GM18861 (cell line): Measurements from ENCODE around the gene MRC2.
"Not testable (repeated sequence)": the region's sequence is repeated elsewhere in the genome, so short reads cannot be mapped to it uniquely, and the experiment has no call there.

Source experiments
- ATAC-seq: cut with Tn5 transposase; IDR thresholded peaks from one replicate; pipeline ENCODE4 v1.9.1; 2021; ENCODE audit not compliant: unreplicated experiment

The MRC2 gene

DNA sequence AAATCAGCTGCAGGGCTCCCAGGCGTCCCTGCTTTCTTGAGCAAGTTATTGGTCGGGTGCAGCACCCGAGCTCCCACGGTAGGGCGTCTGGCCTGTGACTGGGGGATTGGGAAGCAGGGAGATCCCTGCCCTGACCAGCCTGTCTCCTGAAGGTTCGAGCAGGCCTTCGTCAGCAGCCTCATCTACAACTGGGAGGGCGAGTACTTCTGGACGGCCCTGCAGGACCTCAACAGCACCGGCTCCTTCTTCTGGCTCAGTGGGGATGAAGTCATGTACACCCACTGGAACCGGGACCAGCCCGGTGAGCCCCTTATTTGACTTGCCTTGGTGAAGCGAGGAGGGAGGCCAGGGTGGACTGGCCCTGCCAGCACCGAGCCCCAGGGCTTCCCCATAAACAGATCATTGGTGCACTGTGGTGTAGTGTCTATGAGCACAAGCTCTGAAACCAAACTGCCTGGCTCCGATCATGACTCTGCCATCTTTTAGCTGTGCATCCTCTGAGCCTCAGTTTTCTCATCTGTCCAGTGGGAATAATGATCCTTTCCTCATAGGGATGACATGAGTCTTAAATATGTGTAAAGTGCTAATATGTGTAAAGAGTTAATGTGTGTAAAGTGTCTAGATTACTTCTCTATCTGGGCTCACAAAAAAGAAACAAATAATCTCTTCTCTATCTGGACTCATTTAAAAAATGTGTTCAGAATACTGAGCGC is 48.9 kb downstream of the MRC2 start:
- no peak for ATAC-seq

DNA sequence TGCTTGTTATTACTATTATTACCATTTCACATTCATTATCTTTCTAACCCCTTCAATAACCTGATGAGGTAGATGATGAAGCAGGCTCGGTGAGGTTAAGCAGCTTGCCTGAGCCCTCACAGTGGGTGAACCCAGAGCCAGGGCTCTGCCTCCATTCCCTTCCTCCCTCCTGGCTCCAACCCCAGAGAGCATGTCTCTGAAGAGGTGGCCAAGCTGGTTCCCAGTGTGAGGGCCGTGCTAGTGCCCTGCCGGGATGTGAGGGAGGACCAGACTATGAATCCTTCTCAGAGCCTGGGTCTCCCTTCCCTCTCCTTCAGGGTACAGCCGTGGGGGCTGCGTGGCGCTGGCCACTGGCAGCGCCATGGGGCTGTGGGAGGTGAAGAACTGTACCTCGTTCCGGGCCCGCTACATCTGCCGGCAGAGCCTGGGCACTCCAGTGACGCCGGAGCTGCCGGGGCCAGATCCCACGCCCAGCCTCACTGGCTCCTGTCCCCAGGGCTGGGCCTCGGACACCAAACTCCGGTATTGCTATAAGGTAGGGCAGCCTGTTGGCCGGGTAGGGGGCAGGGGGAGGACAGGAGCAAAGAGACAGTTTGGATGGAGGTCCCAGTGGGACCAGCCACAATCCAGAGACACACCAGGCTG is 49.6 kb downstream of the MRC2 start:
- no peak for ATAC-seq

DNA sequence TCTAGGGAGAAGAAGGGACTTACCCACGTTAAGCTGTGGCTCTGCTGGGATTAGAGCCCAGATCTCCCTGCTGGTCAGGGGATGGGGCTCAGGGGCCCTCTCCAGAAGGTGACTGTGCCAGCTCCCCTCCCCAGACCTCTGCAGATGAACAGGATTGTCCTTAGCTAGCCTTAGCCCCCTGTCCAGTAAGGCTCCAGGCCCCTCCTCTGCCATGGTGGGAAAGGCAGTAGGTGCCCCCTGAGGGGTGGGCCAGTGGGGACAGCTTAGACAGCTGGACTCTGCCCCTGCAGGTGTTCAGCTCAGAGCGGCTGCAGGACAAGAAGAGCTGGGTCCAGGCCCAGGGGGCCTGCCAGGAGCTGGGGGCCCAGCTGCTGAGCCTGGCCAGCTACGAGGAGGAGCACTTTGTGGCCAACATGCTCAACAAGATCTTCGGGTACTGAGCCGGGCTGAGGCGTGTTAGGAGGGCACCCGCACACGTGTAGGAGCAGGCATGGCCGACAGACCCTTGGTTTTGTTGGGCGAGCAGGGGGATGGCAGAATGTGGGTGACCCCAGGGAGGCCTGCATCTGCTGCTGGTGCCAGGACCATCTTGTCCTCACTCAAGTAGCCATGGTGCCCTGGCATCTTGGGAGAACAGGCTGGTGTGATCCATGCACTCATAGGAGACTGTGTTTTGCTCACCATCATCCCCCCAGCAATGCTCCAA is 50.9 kb downstream of the MRC2 start:
- ATAC-seq, result no peak

DNA sequence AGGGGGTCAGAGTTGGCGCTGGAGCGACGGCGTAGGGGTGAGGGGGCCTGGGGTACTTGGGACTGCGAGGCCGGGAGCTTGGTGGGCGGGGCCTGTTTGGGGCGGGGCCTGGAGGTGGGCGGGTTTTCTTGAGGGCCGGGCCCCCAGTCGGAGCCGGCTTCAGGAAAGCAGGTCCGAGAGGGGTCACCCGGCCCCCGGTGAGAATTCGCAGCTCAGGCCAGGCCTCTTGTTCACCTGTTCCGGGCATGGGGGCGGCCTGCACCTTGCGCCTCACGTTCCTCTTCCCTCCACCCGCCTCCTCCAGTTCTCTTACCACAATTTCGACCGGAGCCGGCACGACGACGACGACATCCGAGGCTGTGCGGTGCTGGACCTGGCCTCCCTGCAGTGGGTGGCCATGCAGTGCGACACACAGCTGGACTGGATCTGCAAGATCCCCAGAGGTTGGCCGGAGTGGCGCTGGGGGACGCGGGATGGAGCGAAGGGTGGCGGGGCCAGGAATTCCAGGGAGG is 52.5 kb downstream of the MRC2 start:
- no peak for ATAC-seq

DNA sequence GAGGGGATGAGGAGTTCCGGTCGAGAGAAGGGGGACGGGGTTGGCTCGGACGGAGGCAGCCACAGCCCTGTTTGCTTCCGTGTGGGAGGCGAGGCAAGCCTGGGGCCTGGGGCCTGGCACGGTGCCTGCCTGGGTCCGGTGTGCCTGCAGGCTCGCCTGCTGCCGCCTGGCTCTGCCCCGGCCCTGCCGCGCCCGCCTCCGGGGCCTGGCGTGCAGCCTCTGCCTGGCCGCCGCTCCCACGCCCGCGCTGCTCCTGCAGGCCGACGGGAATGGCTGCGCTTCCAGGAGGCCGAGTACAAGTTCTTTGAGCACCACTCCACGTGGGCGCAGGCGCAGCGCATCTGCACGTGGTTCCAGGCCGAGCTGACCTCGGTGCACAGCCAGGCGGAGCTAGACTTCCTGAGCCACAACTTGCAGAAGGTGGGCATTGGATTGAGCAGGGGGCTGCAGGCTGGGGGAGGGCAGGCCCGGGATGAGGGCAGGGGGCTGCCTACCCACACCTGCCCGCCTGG is 53.1 kb downstream of the MRC2 start:
- ATAC-seq, result no peak

DNA sequence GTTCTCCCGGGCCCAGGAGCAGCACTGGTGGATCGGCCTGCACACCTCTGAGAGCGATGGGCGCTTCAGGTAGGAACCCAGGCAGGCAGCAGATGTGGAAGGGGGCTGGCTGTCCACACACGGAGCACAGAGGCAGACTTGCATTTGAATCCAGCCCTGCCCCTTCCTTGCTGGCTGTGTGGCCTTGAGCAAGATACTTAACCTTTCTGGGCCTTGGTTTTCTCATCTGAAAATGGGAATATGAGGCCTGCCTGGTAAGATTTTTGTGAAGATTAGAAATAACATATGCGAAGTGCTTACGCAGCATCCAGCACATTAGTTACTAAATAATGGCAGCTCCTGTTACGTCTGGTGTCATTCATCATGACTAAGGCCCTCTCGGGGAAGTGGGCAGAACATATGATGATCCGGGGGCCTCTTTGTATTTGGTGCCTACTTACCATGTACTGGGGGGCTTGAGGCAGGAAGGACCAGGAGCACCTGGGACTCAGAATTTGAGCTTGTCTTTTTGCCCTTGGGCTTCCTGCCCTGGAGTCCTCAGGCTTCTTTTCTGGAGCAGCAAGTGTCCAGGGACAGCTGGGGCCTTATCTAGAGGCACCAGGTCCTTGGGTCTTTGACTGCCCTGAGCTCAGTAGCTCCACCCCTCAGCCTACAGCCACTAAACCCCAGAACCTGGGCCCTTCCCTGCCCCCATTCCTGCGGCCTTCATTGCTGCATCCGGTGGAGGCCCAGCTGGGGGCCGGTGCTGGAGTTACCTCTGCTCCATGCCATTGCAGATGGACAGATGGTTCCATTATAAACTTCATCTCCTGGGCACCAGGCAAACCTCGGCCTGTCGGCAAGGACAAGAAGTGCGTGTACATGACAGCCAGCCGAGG is 53.8 kb downstream of the MRC2 start:
- no peak for ATAC-seq

DNA sequence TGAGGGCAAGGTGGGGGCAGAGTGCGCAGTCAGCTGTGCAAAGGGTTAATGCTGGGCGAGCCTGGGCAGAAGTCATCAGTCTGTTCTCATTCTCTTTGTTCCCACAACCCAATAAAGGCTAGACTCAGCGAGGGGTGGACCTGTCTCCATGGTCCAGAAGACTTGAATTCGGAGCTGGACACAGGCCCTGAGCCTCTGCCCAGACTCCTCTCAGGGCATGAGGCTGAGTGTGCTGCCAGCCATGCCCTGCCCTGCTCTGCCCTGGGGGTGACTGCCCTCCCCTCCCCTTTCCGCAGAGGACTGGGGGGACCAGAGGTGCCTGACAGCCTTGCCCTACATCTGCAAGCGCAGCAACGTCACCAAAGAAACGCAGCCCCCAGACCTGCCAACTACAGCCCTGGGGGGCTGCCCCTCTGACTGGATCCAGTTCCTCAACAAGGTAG is 54.5 kb downstream of the MRC2 start:
- ATAC-seq, result no peak

DNA sequence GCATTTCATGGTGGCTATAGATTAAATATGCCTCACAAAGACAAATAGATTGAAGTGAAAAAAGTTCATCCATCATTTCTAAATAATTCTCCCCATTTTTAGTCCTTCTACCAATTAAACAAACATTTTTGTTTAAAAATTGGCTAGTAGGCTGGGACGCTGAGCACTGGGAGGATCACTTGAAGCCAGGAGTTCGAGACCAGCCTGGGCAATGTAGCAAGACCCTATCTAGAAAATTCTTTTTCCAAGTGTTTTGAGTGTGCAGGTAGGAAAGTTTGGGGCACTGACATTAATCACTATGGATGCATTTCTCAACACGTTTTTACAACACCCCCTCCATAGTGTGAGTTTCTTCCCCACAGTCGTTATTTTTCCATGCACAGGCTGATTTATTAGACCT is 56.7 kb downstream of the MRC2 start:
- no peak for ATAC-seq

DNA sequence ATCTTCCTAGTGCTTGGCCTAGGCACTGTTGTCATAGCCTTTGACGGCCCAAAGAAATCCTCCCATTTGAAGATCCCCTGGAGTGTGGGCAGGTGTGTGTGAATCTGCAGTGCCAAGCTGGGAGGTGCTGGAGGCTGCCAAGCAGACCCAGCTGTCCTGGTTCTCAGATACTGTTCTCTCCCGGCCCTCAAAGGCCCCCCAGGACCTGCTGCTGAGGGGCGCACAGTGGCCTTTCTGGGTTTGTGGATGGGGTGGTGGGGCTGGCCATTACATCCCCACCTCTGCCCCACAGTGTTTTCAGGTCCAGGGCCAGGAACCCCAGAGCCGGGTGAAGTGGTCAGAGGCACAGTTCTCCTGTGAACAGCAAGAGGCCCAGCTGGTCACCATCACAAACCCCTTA is 60.5 kb downstream of the MRC2 start:
- ATAC-seq, result no peak

DNA sequence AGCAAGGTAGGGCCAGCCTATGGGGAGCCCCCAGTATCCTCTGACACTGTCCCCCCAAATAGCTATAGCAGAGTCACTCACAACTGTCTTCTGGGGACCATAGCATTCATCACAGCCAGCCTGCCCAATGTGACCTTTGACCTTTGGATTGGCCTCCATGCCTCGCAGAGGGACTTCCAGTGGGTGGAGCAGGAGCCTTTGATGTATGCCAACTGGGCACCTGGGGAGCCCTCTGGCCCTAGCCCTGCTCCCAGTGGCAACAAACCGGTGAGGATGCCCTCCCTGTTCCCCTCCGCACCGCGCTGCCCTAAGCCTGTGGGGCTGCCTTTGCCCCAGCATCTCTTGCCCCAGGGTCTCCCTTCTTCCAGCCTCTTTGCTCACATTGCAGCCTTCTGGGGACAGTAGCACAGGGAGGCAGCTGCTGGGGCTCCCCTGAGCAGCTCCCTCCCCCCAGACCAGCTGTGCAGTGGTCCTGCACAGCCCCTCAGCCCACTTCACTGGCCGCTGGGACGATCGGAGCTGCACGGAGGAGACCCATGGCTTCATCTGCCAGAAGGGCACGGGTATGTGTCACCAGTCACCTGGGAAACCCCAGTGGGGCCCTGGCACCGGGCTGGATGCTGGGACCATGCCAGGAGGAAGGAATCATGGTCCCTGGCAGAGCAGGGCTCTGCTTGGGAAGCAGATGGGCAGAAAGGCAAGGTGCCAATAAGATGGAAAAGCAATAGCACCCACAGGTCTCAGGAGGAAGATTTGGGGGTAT is 61.1 kb downstream of the MRC2 start:
- ATAC-seq, result no peak

DNA sequence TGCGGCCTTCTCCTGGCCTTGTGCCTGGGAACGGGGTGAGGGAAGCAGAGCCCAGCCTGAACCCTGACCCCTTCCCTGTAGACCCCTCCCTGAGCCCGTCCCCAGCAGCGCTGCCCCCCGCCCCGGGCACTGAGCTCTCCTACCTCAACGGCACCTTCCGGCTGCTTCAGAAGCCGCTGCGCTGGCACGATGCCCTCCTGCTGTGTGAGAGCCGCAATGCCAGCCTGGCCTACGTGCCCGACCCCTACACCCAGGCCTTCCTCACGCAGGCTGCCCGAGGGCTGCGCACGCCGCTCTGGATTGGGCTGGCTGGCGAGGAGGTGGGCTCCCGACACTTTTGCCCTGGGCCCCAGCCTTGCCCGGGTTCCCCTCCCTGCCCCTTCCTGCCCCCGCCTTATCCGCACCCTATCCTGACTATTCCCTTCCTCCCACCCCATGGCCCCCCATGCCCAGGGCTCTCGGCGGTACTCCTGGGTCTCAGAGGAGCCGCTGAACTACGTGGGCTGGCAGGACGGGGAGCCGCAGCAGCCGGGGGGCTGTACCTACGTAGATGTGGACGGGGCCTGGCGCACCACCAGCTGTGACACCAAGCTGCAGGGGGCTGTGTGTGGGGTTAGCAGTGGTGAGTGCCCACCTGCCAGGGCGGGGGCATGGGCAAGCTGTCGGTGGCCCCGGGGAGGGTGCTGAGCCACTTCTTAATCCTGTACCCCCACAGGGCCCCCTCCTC is 62.1 kb downstream of the MRC2 start:
- no peak for ATAC-seq

DNA sequence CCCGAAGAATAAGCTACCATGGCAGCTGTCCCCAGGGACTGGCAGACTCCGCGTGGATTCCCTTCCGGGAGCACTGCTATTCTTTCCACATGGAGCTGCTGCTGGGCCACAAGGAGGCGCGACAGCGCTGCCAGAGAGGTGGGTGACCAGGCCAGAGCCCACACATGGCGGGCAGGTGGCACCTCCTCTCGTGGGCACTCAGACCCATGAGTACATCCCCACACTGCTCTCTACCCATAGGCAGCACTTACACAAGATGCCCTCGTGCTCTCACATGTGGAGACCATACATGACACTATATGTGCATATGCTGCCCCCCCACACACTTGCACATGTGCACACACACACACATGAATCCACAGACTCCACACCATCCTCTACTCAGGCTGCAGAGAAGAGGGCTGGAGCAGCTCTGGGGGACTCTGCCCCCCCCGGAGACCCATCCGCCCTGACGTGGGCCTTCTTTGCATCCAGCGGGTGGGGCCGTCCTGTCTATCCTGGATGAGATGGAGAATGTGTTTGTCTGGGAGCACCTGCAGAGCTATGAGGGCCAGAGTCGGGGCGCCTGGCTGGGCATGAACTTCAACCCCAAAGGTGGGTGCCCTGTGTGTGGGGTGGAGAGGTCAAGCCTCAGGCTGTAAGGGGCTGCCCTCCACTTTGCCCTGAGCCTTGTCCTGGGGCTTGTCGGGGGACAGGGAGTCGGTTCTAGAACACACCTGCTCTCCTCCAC is 62.9 kb downstream of the MRC2 start:
- ATAC-seq, result no peak

DNA sequence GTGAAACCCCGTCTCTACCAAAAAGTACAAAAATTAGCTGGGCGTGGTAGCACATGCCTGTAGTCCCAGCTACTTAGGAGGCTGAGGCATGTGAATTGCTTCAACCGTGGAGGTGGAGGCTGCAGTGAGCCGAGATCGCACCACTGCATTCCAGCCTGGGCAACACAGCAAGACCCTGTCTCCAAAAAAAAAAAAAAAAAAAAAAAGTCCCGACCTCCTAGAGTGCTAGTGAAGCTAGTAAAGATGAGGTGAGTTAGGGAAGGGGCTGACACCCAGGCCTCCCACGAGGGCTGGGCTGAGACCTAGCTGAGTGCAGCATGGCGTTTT is 64.1 kb downstream of the MRC2 start:
- not testable (repeated sequence) for ATAC-seq

DNA sequence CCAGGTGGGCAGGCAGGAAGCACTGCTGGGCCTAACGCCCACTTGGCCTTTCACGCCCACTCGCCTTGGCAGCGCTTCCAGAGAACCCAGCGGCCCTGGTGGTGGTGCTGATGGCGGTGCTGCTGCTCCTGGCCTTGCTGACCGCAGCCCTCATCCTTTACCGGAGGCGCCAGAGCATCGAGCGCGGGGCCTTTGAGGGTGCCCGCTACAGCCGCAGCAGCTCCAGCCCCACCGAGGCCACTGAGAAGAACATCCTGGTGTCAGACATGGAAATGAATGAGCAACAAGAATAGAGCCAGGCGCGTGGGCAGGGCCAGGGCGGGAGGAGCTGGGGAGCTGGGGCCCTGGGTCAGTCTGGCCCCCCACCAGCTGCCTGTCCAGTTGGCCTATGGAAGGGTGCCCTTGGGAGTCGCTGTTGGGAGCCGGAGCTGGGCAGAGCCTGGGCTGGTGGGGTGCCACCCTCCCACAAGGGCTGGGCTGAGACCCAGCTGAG is 64.7 kb downstream of the MRC2 start:
- ATAC-seq, result no peak

DNA sequence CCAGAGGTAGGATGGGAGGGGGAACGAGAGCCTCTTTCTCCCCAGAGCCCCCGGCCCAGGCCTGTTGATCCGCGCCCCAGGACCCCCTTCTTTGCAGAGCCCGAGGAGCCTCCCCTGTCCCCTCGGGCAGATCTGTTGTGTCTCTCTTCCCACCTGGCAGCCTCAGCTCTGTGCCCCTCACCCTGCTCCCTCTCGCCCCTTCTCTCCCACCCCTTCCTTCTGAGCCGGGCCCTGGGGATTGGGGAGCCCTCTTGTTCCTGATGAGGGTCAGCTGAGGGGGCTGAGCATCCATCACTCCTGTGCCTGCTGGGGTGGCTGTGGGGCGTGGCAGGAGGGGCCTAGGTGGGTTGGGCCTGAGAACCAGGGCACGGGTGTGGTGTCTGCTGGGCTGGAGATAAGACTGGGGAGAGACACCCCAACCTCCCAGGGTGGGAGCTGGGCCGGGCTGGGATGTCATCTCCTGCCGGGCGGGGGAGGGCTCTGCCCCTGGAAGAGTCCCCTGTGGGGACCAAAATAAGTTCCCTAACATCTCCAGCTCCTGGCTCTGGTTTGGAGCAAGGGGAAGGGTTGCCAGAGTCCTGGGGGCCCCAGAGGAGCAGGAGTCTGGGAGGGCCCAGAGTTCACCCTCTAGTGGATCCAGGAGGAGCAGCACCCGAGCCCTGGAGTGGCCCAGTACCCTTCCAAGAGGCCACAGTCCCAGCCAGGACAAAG is 65.4 kb downstream of the MRC2 start:
- no peak for ATAC-seq

DNA sequence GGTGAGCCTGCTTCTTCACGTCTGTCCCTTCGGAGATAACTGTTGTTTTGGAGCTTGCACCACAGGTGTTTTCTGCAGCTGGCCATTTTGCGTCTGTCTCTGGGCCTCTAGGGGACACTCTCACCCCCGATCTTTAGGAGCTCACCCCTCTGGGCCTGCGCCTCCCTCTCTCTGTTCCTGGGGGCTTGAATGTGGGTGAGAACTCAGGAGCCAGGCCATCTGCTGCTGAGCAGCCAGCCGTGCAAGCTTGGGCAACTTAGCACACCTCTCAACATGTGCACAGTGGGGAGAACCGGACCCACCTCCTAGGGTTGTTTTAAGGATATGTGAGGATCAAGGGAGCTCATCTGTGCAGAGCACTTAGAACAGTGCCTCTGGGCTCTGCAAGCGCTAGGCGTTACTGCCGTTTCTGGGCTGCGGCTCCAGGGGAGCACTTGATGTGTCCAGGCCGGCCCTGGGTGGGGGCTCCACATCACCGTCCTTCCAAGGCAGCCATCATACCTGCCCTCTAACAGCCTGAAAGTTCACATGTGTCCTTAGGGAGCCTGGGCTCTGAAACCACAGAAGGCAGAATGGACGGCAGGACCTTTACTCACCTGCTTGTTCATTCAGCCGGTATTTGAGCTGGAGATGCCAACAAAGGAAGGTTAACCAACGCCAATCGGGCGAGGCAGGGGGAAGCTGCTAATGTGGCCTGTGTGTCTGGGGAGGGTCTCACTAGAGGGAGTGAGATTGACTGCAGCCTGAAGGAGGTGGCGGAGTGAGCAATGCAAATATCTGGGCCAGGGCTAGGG is 66.3 kb downstream of the MRC2 start:
- no peak for ATAC-seq

DNA sequence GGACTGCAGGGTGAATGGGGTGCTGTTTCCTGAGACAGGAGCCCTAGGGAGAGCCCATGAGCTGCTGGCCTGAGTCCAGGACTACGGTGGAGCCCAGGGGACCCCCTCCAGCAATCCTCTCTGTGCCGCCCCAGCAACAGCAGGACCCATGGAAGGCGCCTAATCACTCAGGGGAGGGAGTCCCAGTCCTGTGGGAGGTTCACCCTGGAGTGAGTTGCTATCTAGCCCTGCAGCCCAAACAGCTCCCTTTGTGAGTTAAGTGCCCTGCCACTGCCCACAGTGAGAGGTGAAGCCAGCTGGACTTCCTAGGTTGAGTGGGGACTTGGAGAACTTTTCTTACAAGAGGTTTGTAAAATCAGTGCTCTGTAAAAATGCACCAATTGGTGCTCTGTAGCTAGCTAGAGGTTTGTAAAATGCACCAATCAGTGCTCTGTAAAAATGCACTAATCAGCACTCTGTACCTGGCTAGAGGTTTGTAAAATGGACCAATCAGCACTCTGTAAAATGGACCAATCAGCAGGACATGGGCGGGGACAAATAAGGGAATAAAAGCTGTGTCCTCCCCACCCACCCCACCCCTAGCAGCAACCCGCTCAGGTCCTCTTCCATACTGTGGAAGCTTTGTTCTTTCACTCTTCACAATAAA is 67.7 kb downstream of the MRC2 start:
- ATAC-seq, result not testable (repeated sequence)
